Loucy (cell line): ENCODE results near the gene TENM4.

Source experiments
- H2AFZ ChIP-seq: fragments of 200-600 bp; sonication (generic); 2 replicates; pipeline ENCODE4 v1.6.0; 2016; ENCODE audit warnings: antibody characterized with exemption, mild to moderate bottlenecking, low read length, moderate library complexity
- H3F3A ChIP-seq: fragments of 200-600 bp; 2 replicates; pipeline ENCODE4 v1.6.0; 2016; ENCODE audit warnings: antibody characterized with exemption, low read depth, mild to moderate bottlenecking
- H3K27me3 ChIP-seq: fragments of 200-600 bp; sonication (generic); 2 replicates; pipeline ENCODE4 v1.6.1; 2014; ENCODE audit warnings: low read length, mild to moderate bottlenecking; ENCODE audit not compliant: insufficient read depth, poor library complexity, severe bottlenecking
- H3K36me3 ChIP-seq: fragments of 200-600 bp; sonication (generic); 2 replicates; pipeline ENCODE4 v1.6.1; 2016; ENCODE audit warnings: low read length; ENCODE audit not compliant: insufficient read depth
- H3K4me1 ChIP-seq: fragments of 200-600 bp; sonication (generic); 2 replicates; pipeline ENCODE4 v1.5.1; 2014; ENCODE audit warnings: low read length, mild to moderate bottlenecking; ENCODE audit not compliant: insufficient read depth, poor library complexity, severe bottlenecking
- H3K4me2 ChIP-seq: fragments of 200-600 bp; sonication (generic); 2 replicates; pipeline ENCODE4 v1.6.0; 2014; ENCODE audit warnings: antibody characterized with exemption, low read length, low read depth, mild to moderate bottlenecking; ENCODE audit not compliant: poor library complexity, severe bottlenecking
- H3K4me3 ChIP-seq: fragments of 200-600 bp; sonication (generic); 2 replicates; pipeline ENCODE4 v1.5.1; 2014; ENCODE audit warnings: low read length, mild to moderate bottlenecking, mixed read lengths; ENCODE audit not compliant: poor library complexity, severe bottlenecking
- H3K79me2 ChIP-seq: fragments of 200-600 bp; sonication (generic); 2 replicates; pipeline ENCODE4 v1.6.1; 2014; ENCODE audit warnings: low read length; ENCODE audit not compliant: insufficient read depth
- H3K9ac ChIP-seq: fragments of 200-600 bp; sonication (generic); 2 replicates; pipeline ENCODE4 v1.6.0; 2014; ENCODE audit warnings: mild to moderate bottlenecking, low read depth, low read length, moderate library complexity; ENCODE audit not compliant: poor library complexity, severe bottlenecking
- H3K9me2 ChIP-seq: fragments of 200-600 bp; sonication (generic); replicated peaks from 2 replicates; pipeline ENCODE4 v1.6.1; 2016; ENCODE audit warnings: low read depth, low read length, mixed read lengths
- H3K9me3 ChIP-seq: fragments of 200-600 bp; sonication (generic); 2 replicates; pipeline ENCODE4 v1.6.1; 2014; ENCODE audit warnings: mild to moderate bottlenecking, antibody characterized with exemption, low read length, low read depth; ENCODE audit not compliant: insufficient read depth
- H4K20me1 ChIP-seq: fragments of 200-600 bp; sonication (generic); 2 replicates; pipeline ENCODE4 v1.6.0; 2014; ENCODE audit warnings: antibody characterized with exemption, low read length, mild to moderate bottlenecking; ENCODE audit not compliant: insufficient read depth, poor library complexity, severe bottlenecking
- EZH2phosphoT487 ChIP-seq: fragments of 200-600 bp; IDR thresholded peaks from 2 replicates; pipeline ENCODE4 v1.6.1; 2018; ENCODE audit warnings: antibody characterized with exemption, mild to moderate bottlenecking, moderate library complexity, borderline replicate concordance
- TF ChIP-seq, protein P1 (sequence below): fragments of 200-600 bp; sonication (generic); conservative IDR thresholded peaks from 2 replicates; pipeline ENCODE4 v1.5.1; 2014; ENCODE audit warnings: mild to moderate bottlenecking, antibody characterized with exemption, low read length

Gene TENM4

DNA sequence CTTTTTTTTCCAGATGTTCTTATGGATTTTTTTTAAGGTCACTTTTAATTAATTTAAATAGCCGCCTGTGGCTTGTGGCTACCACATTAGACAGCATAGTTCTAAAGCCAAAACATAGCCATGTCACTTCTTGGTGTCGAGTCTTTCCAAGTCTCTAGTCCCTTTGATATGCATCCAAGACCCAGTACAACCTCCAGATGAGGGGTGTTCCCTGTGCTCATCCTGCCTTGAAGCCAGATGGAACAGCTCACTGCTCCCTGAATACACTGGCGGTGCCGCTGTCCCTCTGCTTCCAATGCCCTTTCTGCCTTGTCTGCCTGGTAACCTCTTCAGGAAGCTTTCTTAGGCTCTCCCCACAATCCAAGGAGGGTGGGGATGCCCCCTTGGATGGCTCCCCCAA lies 338.0 kb downstream of the TENM4 start:
- Histone ChIP-seq H3K9me2 (no peaks in the 10 kb centered on the region; the same call in 1 of the 2 replicates), H3K4me3 (no peak overlapping the region), H3K4me1 (no peaks in the 10 kb centered on the region), H3K9ac (no peak overlapping the region), H3K36me3 (no peaks in the 10 kb centered on the region), H2AFZ (no peak overlapping the region), H3K4me2 (no peak overlapping the region), H3K9me3 (no peaks in the 10 kb centered on the region), H3K79me2 (no peaks in the 10 kb centered on the region), H4K20me1 (no peaks in the 10 kb centered on the region), H3F3A (no peaks in the 10 kb centered on the region), H3K27me3 (no peaks in the 10 kb centered on the region)
- TF ChIP-seq, protein P1, sequence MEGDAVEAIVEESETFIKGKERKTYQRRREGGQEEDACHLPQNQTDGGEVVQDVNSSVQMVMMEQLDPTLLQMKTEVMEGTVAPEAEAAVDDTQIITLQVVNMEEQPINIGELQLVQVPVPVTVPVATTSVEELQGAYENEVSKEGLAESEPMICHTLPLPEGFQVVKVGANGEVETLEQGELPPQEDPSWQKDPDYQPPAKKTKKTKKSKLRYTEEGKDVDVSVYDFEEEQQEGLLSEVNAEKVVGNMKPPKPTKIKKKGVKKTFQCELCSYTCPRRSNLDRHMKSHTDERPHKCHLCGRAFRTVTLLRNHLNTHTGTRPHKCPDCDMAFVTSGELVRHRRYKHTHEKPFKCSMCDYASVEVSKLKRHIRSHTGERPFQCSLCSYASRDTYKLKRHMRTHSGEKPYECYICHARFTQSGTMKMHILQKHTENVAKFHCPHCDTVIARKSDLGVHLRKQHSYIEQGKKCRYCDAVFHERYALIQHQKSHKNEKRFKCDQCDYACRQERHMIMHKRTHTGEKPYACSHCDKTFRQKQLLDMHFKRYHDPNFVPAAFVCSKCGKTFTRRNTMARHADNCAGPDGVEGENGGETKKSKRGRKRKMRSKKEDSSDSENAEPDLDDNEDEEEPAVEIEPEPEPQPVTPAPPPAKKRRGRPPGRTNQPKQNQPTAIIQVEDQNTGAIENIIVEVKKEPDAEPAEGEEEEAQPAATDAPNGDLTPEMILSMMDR: no peak
- no peak for TF ChIP-seq EZH2phosphoT487

DNA sequence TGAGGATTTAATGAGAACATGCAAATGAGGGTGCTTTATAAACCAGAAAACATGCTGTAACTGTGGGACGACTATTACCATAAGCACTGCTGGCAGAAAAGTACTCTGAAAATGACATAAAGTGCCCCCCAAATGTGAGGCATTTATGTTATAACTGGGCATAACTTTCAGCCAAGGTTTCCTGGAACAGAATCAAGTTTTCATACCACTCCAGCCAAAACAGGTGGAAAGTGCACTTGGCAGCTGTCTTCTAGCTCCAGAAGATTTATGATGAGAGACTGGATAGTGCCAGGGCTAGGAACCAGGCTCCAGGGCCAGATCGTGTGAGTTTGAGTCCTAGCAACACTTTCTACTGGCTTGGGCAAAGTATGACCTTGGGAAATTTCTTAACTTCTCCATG lies 339.2 kb downstream of the TENM4 start:
- Histone ChIP-seq H3K4me1 (no peaks in the 10 kb centered on the region), H3K4me3 (no peak overlapping the region), H3F3A (no peaks in the 10 kb centered on the region), H2AFZ (no peak overlapping the region), H3K36me3 (no peaks in the 10 kb centered on the region), H3K4me2 (no peak overlapping the region), H3K27me3 (no peaks in the 10 kb centered on the region), H3K9ac (no peak overlapping the region), H4K20me1 (no peaks in the 10 kb centered on the region), H3K79me2 (no peaks in the 10 kb centered on the region), H3K9me2 (no peaks in the 10 kb centered on the region), H3K9me3 (no peaks in the 10 kb centered on the region)
- TF ChIP-seq, protein P1: no peak
- TF ChIP-seq EZH2phosphoT487: no peak

DNA sequence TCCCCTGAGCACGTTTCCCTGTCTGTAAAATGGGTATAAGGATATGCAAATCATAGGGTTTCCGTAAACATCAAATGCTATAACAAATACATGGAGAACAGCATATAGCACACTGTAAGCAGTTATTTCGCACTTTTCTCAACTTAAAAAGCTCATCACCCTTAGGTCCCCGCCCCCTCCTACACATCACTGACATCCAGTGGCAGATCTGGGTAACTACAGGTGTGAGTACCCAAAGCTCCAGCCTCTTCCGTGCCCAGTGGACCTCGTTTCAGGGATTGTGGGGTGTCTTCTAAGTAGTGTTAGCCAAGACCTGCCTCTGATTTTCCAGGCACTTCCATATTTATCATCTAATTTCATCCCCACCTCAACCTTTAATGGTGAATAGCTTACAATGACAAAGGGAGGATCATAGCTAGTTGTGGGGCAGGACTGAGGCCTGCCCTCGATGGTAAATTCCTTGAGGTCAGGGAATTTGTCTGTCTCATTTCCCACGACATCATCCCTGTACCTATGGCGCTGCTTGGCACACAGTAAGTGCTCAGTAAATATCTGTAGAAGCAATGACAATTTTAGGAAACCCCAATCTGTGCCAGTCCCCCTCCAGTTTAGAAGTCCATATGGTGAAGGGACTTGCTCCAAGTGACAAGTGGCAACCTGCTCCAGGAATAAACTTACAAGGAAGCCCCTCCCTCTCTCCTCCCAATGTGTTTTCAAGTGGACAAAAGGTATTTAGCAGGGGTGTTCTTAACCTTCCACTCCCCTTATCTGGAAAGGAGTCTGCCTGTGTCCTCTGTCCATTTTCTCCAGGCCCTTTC lies 340.5 kb downstream of the TENM4 start:
- Histone ChIP-seq H3K79me2 (no peaks in the 10 kb centered on the region), H3K36me3 (no peaks in the 10 kb centered on the region), H3K9ac (no peak overlapping the region), H3F3A (no peaks in the 10 kb centered on the region), H3K4me2 (no peak overlapping the region), H3K4me3 (no peak overlapping the region), H3K27me3 (no peaks in the 10 kb centered on the region), H3K4me1 (no peaks in the 10 kb centered on the region), H2AFZ (no peak overlapping the region), H3K9me3 (no peaks in the 10 kb centered on the region), H4K20me1 (no peaks in the 10 kb centered on the region), H3K9me2 (no peaks in the 10 kb centered on the region)
- TF ChIP-seq, protein P1: peak; percentile 69
- no peak for TF ChIP-seq EZH2phosphoT487
